HG02840 (cell line): ENCODE results near the gene AMT.

Experiments used
- ATAC-seq: cut with Tn5 transposase; IDR thresholded peaks from one replicate; pipeline ENCODE4 v1.9.1; 2021; ENCODE audit warnings: mild to moderate bottlenecking, moderate library complexity, moderate number of reproducible peaks; ENCODE audit not compliant: unreplicated experiment, low FRiP score

The AMT gene

DNA sequence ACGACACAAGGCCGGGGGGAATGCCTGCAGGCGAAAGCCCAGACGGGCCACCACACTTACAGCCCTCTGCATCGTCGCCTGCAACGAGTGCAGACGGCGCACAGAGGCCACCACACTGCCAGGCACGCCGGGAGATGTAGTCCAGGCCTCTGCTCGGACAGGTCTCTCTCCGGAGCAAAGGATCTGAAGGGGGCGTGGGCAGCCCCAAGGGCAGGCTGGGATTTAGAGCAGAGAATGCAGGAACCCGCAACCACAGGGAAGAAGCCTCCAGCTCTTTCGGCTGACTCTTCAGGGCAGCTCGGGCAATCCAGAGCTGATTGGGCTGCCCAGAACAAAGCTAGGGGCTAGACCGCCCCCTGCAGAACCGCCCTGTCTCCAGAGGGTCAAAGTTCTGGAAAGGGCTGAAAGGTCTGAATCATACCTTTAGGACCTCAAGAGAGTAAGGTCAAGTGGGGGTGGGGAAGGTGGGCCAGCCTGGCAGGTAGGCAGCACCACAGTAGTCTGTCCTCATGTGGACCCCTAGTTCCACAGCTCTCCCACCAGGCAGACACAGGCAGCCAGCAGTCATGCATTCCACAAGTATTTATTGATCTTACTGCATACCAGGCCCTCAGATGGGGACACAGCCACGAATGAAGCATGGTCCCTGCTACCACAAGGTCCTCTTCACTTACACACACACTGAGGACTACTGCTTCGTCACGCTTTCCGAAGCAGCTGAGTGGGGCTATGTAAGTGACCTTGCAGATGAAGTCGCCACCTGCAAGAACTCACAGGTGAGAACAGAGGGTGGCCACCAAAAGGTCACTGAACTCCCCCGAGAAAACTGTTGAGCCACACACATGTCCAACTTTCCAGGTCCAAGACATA lies at the start of gene AMT:
Gene AMT, minus strand, starts transcription at position 95 of the 870 bp plus-strand sequence. Its CDS starts 23 bp downstream, at position 72.
- no peak for ATAC-seq

- peak; percentile 22 for ATAC-seq
Observed at GRCh38 chr3:49470714-49471420, 48.6 kb upstream of the AMT start.

- peak; percentile 74 for ATAC-seq
Observed at GRCh38 chr3:49469936-49470713, 47.9 kb upstream of the AMT start, which contains the start of gene DAG1. TSS of gene DAG1 (plus strand) at chr3:49470267. CDS start at chr3:49510535, 40,268 bp downstream.

GRCh38 chr3:49469037-49469935 lies 47.0 kb upstream of the AMT start:
- ATAC-seq: no peak

- ATAC-seq: no peak
Observed at GRCh38 chr3:49466085-49466484, 43.8 kb upstream of the AMT start.

DNA sequence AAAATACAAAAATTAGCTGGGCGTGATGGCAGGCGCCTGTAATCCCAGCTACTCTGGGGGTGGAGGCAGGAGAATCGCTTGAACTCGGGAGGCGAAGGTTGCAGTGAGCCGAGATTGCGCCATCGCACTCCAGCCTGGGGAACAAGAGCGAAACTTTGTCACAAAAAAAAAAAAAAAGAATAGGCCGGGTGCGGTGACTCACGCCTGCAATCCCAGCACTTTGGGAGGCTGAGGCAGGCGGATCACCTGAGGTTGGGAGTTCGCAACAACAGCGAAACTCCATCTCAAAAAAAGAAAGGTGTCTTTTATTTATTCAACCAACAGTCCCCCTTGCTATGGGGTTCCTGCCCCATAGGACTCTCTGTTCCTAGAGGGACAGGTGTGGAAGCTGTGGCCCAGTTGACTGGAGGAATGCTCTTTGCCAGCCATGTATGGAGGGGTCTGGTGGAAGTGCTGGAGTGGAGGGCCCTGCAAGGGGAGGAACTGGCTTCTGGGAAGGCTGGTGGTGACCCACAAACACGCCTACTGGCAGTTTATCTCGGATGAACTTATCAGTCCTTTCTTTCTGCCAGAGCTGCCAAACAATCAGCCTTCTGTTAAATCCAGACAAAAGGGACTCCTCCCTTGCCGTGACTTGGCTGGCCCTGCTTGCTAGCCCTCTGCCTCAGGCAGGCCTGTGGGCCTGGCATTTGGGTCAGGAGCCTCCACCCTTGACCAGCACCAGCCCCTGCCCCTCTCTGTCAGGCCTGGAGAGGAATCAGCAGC lies 43.2 kb upstream of the AMT start:
- no peak for ATAC-seq

DNA sequence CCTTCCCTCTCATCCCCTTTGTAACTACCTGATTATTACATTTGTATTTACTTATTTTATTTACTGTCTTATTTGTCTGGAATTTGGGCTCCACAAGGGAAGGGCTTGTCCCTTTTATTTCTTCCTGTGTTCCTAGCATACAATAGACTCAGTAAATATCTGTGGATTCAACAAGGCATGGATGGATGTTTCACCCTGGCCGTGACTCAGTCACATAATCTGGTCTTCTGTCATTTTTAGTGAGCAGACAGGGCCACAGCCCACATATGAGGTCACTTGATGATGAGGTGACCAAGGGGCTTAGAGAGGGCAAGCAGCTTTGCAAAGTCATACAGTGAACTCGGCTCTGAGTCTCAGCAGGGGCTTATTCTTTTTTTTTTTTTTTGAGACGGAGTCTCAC lies 39.9 kb upstream of the AMT start:
- no peak for ATAC-seq

DNA sequence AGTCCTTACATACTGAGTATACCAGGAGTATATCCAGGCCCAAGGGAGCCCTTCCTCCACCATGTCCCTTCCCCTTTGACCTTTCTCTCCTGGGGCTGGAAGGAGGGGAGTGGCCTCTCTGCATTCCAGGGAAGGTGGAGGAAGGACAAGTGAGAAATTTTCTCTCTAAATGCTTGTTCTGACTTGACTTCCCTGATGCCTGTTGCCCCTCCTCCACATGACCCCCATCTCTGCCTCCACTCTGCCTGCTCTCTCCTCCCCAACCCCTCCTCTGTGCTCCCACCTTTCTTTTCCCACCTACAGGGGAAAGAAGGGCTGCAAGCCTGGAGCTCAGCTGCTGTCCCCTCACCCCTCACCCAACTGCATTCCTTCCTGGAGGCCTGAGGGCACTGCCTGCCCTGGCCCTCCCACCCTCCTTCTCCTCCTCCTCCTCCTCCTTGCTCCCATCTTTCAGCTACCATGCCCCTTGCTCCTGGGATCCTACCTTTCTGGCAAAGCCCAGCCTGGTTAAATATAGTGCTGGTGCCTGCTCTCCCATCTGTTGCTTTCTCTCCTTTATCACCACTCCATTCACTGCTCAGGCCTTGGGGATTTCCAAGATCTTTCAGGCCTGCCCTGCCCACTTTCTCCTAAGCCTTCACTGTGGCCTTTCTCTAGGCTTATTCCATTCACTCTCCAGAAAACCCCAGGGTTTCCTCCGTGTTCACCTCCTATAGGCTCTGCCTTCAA lies 39.3 kb upstream of the AMT start:
- no peak for ATAC-seq

GRCh38 chr3:49460956-49461355 lies 38.7 kb upstream of the AMT start:
- no peak for ATAC-seq

DNA sequence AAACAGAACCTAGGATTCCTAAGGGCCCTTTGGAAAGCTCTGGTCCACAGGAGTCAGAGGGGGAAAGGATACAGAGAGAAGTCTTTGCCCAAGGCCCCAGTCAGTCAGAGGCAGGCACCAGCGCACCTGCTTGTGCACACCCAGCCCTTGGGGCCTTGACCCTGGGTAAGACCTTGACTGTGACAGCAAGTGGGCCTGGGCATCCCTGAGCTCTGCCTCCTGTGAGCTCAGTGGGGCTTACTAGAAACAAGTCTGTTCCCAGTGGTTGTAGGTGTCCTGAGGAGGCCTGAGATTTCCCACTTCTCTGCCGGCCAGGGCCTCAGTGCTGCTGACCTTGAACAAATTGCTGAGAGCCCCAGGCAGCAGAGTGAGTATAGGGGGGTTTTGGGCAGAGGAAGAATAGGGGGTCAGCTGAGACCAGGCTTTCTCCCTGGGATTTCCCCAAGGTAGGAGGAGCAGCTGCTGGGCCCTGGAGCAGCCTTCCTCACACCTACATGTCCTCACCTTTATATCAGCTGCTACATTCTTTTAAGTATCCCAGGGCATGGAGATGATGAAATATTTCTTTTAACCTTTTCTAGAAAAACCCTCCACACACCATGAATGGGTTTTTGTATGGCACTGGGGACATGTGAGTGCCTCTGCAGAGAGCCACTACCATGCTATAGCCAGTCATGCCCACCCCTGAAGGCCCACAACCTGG lies 38.1 kb upstream of the AMT start:
- no peak for ATAC-seq

DNA sequence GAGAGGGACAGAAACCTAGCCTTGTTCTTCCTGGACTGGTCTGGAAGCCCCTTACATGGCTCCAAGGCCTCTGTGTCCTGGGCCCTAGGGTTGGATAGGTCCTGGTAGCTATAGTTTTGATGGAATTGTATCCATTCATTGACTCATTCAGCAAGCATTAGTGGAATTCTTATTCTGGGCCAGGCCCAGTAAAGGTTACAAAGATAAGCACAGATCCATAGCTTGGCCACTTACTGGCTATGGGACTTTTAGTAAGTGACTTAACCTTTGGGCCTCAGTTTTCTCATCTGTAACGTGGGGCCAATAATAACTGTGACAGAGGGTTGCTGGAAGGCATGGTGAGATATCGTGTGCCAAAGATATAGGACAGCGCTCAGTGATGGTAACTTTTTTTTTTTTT lies 34.2 kb upstream of the AMT start:
- ATAC-seq: no peak

DNA sequence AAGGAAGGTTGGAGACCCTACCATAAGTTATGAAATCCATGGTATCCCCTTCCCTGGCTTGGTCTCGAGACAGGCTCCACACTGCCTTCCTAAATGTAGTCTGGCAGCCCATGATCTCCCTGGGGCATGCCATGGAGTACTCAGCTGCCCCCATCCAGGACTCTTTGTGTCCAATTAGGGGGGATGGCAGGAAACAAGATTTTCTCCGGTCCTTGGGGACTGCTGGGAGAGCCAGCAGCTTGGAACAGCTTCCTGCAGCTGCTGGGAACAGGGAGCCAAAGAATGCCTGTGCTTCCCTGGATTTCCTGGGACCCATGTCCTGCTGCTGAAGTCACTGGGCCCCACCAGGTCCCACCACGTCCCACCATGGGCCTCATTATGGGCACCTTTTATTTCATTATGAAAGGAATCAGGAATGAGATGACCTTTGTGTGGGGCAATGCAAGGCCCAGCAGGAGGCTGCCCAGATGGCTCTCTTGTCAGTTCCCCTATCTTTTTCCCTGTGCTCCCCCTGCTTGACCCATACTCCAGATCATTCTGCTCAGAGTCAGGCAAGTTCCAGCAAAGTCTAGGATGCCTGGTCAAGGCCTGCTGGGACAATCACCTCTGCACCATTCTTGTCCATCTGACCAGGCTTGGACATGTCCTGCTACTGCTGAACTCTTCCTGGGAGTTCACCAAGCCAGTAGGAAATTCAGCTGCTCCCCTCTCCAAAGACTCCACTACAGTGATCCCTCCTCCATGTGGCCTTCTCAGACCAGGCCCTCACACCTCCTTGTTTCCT lies 32.8 kb upstream of the AMT start:
- ATAC-seq: no peak

DNA sequence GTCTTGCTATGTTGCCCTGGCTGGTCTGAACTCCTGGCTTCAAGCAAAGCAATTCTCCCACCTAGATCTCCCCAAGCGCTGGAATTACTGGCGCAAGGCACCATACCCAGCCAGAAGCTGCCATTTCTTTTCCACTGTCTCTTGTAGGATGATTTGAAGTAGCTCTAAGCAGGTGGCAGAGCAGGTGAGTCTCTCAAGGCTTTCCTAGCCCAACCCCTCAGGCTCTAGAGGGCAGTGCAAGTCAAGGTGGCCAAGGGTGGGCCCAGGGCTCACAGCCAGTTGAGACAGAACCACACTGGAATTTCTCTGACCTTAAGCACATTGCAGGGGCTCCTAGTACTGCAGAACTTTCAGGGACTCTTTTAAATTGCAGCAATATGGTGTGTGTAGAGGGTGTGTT lies 32.2 kb upstream of the AMT start:
- ATAC-seq: no peak

- ATAC-seq: no peak
Observed at GRCh38 chr3:49453621-49454020, 31.3 kb upstream of the AMT start.

DNA sequence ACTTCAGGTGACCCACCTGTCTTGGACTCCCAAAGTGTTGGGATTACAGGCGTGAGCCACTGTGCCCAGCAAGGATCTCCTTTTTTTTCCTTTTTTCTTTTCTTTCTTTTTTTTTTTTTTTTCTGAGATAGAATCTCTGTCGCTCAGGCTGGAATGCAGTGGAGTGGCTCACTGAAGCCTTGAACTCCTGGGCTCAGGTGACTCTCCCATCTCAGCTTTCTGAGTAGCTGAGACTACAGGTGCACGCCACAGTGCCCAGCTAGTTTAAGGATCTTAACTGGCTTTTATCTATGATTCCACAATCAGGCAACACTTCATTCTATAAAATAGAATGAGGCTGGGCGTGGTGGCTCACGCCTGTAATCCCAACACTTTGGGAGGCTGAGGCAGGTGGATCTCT lies 23.1 kb upstream of the AMT start:
- no peak for ATAC-seq

DNA sequence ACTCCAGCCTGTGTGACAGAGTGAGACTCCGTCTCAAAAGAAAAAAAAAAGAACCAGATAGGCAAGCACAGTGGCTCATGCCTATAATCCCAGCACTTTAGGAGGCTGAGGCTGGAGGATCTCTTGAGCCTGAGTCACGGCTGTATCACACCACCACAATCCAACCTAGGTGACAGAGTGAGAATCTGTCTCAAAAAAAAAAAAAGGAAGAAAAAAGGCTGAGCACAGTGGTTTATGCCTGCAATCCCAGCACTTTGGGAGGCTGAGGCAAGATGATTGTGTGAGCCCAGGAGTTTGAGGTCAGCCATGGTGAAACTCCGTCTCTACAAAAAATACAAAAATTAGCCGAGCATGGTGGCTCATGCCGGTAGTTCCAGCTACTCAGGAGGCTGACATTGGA lies 12.5 kb upstream of the AMT start:
- ATAC-seq: no peak

- peak; percentile 6 for ATAC-seq
Observed at GRCh38 chr3:49428752-49429080, 6.4 kb upstream of the AMT start.
